ENCODE data around the gene ABHD1.
"Not testable (repeated sequence)": the region's sequence is repeated elsewhere in the genome, so short reads cannot be mapped to it uniquely, and the experiment has no call there.

The ABHD1 gene

DNA sequence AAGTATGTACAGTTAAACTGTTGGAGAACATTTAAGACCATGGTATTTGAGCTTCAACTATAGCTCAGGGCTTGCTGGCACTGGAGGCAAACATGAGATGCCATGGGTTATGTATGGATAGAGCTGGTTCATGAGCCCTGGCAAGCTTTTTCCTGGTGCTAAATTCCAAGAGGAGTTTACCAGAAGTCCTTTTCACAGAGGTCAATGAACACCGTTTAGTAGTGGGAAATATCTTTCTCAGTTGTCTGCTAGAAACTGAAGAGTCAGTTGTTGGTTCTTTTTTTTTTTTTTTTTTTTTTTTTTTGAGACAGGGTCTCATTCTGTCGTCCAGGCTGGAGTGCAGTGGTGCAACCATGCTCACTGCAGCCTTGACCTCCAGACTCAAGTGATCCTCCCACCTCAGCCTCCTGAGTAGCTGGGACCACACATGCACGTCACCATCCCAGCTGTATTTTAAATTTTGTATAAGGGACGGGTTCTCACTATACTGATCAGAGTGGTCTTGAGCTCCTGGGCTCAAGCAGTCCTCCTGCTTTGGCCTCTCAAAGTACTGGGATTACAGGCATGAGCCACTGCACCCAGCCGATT is 35.7 kb upstream of the ABHD1 start:
- no peak for DNase-seq

DNA sequence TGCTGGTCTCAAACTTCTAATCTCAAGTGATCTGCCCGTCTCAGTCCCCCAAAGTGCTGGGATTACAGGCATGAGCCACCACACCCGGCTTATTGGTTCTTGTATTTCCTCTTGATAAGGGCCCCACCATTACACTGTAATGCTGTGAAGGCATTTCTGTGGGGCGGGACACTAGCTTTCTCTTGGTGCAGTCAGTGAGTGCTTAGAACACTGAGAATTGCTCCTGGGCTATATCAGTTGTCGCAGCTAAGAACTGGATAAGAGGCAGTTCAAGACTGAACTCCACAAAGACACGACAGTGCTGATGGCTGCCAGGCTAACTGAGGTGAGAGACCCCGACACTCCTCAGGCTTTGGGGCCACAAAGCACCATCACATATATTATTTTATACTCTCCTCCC is 35.0 kb upstream of the ABHD1 start:
- DNase-seq = no peak

DNA sequence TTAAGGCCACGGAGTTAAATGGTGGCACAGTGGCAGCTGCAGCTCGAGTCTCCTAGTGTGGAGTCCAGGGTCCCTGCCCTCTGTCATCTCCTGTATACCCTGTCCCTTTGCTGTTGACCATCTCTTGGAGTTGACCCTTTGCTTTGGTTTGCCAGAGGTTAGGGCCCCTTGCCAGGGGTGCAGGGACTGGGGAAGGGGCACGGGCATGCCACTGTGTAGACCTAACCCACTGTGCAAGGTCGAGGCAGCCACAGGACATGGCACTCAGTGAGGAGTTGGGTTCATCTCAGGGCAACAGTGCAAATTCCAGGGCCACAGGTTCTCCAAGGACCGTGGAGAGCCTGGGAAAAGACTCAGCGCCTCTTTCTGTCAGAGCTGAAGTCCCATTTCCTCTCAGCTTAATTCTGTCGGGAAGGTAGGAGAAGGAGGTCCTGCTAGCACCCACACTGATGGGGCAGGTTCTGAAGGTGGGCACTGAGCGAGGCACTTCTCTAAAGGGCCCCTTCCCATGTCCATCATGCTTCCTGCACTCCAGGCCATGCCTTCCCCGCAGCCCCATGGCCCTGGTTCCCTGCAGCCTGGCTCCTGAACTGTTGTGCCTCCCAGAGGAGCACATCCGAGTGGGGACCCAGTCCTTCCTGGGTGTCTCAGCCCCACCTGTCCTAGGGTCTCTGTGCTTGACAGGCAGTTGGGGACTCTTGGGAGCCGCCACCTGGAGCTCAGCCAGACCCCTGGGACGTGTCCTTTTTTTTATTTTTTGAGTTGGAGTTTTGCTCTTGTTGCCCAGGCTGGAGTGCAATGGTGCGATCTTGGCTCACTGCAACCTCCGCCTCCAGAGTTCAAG is 34.3 kb upstream of the ABHD1 start:
- DNase-seq = no peak

DNA sequence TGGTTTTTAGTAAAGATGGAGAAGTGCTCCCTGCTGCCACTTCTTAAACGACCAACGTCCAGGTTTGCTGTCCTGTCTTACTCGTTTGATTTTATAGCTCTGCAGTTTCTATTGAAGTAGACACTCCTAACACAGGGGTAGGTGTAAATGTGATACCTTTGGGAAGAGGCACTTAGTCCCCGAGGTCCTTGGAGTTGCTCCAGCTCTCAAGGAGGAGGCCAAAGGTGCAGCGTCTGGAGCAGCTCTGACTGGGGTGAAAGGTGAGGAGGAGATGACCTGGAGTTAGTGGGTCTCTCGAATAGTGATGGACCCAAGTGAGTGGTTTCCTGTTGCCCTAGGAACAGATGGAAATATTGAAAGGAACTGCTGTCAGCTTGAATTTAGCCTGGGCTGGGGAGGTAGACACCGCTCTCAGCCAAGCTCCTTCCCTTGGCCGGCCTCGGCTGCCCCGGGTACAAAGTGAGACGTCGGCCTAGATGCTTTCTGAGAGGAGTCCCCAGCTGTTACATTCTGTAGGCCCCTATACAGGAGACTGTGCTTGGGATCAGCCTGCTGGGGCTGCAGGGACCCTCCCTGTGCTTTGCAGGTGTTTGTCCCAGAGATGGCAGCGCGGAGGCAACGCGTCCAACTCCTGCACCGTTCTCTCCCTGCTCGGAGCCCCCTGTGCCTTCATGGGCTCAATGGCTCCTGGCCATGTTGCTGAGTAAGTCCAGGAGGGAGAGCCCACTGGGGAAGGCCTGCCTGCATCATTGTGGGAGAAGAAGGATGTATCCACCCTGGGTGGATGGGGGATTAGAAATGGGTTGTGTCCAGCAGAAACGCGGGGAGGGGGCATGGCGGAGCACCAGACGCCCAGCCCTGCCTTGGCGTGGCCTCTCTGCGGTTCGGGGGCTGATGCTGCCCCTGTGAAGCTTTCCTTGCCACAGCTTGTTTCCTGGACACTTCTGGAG is 31.6 kb upstream of the ABHD1 start:
- no peak for DNase-seq

DNA sequence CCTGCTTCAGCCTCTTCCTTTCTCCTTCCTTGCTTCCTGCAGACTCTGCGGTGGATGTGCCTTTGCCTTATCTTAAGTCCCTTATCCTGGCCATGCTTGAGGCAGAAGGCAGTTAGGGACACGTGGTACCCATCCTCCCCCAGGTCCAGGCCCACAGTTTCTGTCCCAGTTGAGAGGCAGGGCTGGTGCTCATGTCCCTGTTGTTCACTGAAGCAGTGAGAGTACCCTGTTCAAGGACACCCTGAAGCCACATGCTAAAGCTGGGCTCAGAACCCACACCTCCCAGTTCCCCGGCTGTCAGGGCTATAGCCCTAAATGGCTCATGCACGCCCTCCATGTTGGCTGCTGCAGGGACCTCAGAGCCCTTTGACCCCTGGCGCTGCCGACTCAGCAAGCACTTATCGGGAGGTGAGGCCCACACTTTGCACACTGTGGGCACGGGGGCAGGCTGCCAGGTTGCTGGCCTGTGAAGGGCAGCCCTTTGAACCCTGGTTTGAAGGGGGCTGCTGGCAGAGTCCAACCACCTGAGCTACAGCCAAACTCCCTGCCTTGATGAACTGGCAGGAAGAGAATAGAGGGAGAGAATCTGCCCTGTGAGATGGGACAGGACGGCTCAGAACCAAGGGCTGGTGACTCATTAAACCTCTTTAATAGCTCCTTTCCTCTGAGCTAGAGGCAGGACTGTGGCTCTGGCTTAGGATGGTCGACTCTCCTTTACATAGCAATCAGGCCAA is 30.8 kb upstream of the ABHD1 start:
- no peak for DNase-seq

DNA sequence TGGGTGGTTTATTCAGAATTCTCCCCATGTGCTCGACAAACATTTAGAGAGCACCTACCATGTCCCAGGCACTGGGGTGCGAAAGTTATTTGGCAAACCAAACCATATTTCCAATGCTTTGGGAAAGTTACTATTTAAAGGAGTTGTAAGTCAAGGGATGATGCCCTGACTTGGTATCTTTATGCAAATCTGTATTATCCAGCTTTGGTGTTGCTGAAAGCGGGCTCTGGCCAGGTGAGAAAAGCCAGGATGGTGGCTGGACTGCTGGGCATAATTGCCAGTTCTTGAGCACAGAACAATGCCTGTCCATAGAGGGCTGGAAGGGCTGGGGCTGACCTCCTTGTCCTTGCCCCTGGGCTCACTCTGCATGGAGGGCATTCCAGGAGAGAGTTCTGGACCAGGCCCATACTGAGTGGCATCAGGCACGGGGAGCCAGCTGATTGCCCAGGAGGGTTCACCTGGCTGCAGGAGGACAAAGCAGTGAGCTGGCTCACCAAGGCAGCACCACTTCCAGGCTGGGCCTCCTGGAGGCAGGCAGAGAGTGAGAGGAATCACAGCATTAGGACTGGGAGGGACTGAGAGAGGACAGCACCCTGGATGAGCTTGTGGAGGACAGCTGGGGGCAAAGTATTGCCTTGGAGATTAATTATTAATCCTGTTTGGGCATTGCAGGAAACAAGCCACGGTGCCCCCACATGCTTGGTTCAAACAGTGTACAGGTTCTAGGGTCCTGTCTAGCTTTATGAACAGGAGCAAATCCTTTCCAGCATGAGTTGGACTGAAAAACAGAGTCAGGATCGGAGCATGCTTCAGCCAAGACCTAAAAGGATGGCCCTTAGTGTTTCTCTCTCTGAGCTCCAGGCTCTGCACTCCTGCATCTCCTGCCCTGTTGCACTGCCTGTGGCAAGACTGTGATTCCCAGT is 29.9 kb upstream of the ABHD1 start:
- DNase-seq = no peak

DNA sequence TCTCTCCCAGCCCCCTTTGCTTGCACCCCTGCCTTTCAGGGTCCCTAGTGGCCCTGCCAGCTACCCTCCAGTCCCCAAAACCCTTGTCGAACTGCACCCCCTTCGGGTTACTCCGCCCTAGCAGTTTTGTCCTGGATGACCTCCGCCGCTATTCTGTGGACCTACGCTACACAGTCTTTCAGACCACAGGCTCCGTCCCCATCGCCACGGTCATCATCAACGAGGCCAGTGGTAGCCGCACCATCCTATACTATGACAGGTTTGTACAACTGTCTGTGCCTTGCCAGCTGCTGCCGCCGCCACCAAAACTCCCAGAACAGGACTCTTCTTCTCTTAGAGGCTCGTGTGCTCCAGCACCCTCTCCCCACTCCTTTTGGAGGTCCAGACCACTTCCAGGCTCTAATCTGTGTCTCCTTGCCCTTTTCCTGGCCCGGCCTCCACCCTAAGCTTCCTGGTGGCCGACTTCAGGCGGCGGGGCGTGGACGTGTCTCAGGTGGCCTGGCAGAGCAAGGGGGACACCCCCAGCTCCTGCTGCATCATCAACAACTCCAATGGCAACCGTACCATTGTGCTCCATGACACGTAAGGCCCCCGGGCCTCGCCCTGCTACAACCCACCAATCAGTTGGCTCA is 29.1 kb upstream of the ABHD1 start:
- no peak for DNase-seq

DNA sequence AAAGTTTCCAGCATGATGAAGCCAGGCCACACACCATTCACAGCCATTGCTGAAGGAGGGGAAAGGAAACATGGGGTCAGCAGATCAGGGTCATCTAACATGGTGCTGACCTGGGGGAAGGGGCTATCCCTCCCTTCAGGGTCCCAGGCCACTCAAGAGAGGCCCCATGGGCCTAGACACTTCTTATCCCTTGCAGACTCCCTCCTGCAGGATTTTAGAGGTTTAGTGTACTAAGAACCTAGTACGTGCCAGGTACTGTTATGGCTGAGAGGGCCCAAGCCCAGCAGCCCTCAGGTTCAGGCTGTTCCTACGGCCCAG is 28.2 kb upstream of the ABHD1 start:
- no peak for DNase-seq

DNA sequence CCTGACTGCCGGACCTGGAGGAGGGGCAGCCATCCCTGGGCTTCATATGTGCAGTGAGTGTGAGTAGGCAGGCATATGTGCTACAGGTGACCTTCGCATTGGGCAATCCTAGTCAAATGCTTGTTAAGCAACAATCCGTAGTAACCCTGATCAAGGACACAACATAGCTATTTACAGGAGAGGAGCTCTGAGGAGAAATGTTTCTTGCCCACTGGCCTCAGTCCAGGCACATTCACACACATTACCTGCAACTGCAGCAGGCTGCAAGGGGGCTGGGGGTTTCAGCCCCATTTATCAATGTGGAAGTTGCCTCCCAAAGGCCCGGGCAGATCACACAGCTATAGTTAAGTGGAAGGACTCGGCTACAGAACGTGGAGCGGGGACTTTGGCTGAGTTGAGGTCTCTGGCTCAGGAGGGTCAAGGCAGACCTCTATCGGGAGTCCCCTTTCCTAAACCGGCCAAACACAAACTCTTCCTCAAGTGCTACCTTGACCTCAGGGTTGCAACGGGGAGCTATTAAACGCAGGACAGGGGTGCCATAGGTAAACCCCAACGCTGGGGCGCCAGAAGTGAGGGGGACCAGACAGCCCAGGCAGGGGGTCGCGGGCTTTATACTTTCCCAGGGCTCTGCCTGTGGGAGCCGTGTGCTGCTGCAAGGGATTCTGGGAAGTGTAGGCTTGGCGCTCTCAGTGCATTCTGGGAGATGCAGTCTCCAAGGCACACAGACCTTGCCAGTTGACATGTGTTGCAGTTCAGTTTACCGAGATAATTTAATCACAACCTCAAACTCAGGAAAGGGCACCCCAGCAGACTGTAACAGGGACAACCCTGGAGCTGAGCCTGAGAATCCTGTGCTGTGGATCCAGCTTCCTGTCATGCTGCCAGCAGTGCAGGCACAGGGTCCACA is 27.6 kb upstream of the ABHD1 start:
- no peak for DNase-seq

DNA sequence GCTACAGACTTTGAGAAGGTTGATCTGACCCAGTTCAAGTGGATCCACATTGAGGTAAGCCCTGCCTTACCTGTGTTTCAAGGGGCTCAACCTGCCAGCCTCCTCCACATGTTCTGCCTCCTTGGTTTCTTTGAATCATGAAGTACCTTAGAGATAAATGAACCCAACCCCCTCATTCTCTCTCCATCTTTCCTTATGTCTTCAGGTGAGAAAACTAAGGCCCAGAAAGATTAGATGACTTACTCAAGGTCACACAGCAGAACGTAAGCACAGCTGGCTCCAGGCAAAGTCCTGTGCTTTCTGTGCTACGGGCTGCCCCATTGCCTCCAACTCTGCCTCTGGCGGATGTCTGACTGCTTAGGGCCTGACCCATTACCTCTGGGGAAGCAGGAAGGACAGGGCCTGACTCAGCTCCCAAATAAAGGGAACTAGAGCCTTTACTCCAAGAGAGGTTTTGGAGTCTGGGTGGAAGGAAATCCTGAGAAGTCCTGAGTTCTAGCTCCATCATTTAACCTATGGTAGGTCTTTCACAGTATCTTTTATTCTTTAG is 26.8 kb upstream of the ABHD1 start:
- no peak for DNase-seq

DNA sequence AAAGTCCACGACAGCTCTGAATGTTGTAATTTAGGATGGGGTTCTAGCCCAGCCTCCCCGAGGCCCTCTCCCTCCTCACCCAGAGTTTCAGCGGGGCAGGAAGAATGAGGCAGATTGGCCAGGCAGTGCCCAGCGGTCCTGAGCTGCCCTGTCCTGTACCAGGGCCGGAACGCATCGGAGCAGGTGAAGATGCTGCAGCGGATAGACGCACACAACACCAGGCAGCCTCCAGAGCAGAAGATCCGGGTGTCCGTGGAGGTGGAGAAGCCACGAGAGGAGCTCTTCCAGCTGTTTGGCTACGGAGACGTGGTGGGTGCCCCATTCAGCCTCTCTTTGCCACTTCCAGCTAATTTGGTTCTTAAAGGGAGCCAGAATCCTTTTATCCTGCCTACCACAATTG is 26.3 kb upstream of the ABHD1 start:
- DNase-seq = no peak

DNA sequence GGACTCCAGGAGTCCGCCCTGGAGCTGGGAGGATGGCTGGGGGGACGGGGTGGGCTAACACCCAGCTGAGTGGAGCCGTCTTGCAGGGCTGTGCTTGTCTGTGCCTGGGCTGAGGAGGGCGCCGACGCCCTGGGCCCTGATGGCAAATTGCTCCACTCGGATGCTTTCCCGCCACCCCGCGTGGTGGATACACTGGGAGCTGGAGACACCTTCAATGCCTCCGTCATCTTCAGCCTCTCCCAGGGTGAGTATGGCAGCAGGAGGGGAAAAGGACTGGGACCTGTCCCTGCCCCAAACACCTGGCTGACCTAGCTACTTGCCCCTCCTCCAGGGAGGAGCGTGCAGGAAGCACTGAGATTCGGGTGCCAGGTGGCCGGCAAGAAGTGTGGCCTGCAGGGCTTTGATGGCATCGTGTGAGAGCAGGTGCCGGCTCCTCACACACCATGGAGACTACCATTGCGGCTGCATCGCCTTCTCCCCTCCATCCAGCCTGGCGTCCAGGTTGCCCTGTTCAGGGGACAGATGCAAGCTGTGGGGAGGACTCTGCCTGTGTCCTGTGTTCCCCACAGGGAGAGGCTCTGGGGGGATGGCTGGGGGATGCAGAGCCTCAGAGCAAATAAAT is 24.2 kb upstream of the ABHD1 start:
- DNase-seq = no peak

DNA sequence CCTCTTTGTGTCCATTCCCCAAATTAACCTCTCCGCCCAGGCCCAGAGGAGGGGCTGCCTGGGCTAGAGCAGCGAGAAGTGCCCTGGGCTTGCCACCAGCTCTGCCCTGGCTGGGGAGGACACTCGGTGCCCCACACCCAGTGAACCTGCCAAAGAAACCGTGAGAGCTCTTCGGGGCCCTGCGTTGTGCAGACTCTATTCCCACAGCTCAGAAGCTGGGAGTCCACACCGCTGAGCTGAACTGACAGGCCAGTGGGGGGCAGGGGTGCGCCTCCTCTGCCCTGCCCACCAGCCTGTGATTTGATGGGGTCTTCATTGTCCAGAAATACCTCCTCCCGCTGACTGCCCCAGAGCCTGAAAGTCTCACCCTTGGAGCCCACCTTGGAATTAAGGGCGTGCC is 23.6 kb upstream of the ABHD1 start:
- no peak for DNase-seq

DNA sequence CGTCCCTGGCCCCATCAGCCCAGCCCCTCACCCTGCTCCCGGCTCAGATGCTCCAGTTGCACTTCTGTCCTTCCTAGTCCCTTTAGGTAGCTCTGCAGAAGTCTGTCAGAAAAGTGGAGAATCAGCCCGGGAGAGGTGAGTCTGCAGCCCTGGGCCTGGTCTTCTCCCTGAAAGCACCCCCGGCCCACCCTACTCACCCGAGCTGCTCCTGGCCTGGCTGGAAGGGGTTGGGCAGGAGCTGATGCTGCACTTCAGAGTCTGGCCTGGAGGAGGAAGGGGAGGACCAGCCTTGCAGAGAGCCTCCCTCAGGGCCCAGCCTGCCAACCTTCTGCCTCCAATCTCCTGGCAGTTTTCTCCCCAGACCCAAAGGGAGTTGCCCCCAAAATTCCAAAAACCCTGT is 21.3 kb upstream of the ABHD1 start:
- DNase-seq = no peak

DNA sequence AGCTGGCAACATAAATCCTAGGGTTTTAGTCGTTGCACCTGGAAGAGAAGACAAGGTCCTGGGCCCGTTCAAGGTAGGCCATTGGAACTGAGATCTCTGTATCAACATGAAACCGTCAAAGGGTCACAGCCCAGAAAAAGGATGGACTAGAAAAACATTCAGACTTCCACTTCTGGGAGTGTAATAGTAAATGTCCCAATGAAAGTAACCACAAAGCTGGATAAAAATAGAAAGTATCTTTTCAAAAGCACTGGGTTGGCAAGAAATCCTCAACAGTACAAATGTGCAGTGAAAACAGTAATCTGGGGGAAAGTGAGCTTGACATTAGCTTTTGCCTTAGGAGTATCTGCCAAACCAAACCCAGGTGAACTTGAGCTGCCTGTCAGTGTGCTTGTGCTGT is 17.6 kb upstream of the ABHD1 start:
- DNase-seq = no peak

DNA sequence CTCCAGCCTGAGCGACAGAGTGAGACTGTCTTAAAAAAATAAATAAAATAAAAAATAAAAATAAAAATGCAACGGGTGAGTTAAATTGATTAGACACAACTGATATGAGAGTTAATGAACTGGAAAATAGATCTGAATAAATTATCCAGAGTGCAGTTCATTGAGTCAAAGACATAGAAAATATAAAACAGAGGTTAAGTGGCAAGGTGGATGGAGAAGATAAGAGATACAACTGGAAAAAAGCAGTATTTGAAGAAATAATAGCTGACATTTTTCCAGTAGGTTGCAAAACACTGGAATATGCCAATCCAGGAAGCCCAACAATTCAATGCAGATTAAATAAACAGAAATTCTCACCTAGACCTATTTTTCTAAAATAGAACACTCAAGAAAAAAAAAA is 15.4 kb upstream of the ABHD1 start:
- DNase-seq = no peak

DNA sequence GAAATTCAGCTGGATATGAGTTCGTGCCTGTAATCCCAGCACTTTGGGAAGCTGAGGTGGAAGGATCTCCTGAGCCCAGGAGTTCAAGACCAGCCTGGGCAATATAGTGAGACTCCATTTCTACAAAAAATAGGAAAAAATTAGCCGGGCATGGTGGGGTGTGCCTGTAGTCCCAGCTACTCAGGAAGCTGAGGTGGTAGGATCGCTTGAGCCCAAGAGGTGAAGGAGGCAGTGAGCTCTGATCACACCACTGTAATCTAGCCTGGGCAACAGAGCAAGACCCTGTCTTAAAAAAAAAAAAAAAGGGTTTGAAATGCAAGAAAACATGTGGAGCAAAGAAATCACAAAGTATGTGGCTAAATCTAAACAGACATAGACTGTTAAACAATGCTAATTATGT is 14.5 kb upstream of the ABHD1 start:
- DNase-seq = no peak

DNA sequence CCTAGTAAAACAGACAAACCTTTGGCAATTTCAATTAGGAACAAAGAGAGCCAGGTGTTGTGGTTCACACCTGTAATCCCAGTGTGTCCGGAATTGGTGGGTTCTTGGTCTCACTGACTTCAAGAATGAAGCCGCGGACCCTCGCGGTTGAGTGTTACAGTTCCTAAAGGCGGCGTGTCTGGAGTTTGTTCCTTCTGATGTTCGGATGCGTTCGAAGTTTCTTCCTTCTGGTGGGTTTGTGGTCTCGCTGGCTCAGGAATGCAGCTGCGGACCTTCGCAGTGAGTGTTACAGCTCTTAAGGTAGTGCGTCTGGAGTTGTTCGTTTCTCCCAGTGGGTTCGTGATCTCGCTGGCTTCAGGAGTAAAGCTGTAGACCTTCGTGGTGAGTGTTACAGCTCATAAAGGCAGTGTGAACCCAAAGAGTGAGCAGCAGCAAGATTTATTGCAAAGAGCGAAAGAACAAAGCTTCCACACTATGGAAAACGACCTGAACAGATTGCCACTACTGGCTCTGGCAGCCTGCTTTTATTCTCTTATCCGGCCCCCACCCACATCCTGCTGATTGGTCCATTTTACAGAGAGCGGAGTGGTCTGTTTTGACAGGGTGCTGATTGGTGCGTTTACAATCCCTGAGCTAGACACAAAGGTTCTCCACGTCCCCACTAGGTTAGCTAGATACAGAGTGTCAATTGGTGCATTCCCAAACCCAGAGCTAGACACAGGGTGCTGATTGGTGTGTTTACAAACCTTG is 12.8 kb upstream of the ABHD1 start:
- DNase-seq = not testable (repeated sequence)

All from activated CD4-positive, CD25-positive, alpha-beta regulatory T cell treated with anti-CD3 and anti-CD28 coated beads, Interleukin-2, amount 50 U/mL, for 72 hours (primary cell).